ENCODE results near the gene ATCAY.

ATCAY gene, protein sequence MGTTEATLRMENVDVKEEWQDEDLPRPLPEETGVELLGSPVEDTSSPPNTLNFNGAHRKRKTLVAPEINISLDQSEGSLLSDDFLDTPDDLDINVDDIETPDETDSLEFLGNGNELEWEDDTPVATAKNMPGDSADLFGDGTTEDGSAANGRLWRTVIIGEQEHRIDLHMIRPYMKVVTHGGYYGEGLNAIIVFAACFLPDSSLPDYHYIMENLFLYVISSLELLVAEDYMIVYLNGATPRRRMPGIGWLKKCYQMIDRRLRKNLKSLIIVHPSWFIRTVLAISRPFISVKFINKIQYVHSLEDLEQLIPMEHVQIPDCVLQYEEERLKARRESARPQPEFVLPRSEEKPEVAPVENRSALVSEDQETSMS

DNA sequence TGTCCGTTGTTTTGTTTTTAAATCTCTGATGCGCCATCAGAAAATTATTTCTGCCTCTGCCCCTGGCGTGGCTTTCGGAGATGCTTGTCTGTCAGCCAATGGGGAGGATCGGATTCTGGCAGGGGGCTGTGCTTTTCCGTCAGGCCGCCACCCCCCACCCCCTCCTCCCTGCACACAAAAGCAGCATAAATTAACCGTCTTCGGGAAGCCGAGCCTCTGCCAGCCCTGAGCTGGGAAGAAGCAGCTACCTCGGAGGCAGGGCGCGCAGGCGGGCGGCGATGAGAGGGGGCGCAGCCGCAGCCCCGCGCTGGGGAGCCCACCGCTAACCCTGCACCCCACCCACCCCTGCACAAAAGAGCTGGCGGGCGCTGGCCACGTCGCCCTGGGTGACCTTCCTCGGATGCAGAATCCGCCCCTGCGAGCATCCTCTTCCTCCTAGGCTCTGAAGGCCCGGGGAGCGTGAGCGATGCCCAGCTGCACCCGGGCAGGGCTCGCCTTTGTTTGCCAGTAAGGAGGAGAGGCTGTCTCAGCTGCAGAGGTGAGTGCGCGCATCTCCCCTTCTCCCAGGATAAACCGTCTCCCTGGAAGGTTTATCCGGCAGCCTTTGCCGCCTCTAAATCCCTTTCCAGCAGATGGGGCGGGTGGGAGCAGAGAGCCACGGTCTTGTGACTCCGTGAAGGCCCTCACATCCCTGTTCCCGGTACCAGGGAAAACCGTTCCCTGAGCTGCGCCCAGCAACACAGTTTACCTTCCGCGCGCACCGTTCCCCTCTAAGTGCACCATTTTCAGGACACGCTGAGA lies at the start of gene ATCAY:
ATCAY (plus strand) TSS at position 215 of the 801 bp plus-strand sequence. CDS start 5,083 bp downstream, outside the sequence.
- DNase-seq = peak; percentile 72

DNA sequence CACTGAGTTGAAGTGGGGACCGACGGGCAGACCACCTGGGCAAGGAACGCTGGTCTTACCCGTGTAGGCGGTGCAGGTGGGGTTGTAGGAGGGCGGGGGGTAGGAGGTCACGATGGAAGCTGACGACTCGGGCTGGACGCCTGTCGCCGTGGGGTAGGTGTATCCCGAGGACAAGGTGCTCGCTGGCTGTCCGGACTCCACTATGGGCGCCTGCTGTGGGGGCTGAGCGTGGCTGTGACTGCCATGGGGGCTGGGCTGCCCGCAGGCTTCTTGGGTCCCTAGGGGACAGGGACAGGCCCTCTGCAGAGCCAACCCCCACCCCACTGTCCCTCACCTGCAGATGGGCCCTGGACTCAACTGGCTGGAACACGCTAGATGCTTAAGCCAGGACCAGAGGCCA lies 48.9 kb upstream of the ATCAY start:
- no peak for DNase-seq

DNA sequence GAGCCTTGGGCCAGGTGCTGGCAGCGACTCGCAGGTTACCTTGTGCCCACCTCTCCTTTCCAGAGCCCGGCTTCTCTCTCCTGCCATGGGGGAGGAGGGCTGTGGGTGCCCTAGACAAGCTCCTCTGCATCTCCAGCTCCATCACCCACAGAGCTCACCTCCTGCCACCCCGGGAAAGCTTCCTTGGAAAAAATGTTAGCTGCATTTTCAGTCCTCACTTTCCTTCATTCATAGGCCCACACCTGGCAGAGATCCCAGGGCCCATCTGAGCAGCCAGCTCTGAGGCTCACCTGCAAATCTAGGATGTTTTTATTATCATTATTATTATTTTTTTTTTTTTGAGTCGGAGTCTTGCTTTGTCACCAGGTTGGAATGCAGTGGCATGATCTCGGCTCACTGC lies 48.5 kb upstream of the ATCAY start:
- no peak for DNase-seq

DNA sequence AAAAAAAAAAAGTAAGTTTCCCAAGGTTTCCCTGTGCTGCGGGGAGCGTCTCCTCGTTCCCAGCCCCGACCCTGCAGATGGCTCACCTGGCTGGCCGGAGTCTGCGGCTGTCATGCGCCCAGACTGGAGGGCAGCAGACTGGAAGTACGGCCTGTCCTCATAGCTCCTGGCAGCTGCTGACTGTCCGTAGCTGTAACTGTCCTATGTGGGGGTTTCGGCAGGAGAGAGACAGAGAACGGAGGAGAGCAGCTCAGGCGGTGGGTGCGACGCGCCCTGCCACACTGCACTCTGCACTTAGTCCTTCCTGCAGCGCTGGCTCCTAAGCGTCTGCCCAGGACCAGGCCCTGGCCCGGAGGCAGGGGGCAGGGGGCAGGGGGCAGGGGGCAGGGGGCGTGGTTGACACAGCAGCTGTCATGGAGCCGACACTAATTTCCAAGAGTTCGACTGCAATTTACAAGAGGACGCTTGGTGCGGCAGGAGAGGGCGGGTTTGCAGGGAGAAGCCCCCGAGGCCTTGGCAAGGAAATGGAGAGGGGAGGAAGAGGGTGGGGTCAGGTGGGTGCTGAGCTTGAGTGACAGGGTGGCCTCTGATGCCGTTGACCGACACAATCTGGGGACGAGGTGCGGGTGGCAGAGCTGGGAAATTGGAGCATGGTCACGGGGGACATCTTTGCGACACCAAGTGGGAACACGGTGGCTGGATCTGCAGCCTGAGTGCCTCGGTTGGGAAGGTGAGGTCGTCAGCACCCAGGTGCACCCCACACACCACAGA lies 46.7 kb upstream of the ATCAY start:
- DNase-seq = no peak

DNA sequence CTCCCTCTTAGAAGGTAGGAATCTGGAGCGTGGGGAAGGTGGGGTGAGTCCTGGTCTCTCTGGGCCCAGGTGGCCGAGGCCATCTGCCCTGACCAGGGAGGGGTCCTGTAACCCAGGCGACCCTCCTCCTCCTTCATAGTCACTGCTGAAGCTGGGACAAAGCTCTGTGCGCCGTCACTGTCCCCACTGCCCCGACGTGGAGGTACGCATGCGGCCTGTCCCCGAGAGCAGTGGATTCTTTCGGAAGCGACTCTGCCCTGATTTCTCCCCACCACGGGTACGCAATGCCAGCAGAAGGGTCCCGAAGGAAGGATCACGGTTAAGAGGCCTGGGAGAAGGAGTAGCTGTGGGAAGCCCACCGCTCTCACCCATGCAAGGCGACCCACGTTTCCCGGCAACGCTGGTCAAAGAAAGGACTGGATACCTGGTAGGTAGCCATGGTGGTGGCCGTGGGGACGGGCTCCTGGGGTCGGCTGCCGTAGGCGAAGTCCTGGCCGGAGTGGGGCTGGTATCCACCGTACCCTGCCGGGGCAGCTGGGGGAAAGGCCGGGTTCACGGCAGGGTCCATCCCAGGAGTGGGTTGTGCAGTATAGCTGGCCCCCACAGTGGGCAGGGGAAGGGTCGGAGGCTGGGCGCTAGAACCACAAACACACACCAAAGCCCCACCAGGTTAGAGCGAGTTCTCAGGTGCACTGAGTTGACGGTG lies 46.0 kb upstream of the ATCAY start:
- DNase-seq = no peak

DNA sequence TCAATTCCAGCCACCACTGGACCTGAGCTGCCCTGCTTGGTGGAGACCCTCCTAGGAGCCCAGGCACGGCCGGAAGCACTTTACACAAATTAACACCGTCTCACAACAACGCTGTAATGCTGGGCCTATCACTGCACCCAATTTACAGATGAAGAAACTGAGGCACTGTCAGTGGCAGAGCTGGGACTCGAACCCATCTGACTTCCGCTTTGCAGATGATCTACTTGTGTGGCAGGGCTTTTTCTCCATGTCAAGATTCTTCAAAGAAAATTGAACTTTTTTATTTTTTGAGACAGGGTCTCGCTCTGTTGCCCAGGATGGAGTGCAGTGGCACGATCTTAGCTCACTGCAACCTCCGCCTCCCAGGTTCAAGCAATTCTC lies 45.4 kb upstream of the ATCAY start:
- DNase-seq = no peak

DNA sequence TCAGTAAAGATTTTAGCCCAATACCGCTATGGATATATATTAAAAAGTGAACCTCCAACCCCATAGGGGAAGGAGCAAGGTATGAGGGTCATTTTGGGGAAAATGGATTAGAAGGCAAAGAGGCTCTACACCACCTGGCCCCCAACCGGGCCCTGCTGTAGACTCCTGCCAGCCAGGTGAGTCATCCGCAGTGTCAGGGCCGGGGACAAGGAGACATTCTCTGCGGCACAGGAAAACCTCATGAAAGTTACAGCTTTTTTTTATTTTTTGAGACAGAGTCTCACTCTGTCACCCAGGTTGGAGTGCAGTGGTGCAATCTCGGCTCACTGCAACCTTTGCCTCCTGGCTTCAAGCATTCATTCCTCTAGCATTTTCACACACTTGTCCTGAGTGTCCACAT lies 43.6 kb upstream of the ATCAY start:
- DNase-seq = no peak

DNA sequence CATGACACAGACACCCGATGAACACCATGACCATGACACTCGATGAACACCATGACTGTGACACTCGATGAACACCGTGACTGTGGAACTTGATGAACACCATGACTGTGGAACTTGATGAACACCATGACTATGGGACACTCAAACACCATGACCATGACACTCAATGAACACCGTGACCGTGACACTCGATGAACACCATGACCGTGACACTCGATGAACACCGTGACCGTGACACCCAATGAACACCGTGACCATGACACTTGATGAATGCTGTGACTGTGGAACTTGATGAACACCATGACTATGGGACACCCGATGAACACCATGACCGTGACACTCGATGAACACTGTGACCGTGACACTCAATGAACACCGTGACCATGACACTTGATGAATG lies 43.2 kb upstream of the ATCAY start:
- no peak for DNase-seq

DNA sequence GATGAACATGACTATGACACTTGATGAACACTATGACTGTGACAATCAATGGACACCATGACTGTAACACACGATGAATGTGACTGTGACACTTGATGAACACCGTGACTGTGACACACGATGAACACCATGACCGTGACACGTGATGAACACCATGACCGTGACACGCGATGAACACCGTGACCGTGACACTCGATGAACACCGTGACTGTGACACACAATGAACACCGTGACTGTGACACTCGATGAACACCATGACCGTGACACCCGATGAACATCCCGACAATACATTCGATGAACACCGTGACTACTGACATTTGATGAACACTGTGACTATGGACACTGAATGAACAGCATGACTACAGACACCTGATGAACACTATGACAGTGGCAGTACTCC lies 42.6 kb upstream of the ATCAY start:
- DNase-seq = no peak

DNA sequence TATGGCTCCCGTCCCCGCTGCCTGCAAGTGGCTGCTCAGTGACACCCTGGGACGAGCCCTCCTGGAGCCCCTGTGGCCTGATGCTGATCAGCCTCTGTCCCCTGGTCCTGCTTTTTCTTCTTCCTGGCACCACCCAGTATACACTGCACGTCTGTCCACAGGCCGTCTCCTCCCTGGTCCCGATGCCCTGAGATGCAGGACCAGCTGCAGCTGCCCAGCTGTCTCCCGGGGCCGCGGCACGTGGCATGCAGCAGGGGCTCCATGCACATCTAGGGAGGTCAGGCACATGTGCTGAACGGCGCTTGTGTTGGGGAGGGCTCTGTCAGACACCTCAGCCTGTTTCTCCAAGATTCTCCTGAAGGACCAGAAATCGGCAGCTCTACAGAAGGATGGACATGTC lies 41.8 kb upstream of the ATCAY start:
- no peak for DNase-seq

DNA sequence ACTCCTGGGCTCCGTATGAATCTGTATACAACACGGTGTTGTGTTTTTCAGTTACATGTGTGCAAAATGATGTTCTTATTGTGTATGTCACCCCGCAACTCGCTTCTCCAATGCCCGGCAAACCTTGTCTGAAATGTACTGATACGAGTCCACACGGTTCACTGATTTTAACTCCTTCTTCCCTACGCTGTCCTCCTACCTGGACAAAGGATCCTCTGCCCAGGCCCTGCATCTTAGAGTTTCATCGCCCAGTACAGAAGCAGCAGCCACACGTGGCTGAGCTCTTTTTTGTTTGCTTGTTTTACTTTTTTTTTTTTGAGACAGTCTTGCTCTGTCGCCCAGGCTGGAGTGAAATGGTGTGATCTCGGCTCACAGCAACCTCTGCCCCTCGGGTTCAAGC lies 40.5 kb upstream of the ATCAY start:
- DNase-seq = no peak

DNA sequence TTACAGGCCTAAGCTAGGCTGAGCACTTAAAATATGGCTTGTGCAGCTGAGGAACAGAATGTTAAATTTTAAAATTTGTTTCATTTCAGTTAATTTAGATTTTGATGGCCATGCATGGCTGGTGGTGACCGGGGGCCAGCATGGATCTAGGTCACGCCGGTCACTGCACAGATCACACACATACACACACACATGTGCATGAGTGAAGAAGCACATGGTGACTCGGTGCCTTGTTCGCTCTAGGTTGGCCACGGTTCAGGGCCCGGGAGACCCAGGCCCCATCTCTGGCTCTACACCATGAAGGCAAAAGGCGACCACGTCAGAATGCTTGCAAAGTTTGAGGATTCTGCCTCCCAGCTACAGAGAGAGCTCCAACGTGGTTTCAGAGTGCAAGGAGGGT lies 39.7 kb upstream of the ATCAY start:
- no peak for DNase-seq

DNA sequence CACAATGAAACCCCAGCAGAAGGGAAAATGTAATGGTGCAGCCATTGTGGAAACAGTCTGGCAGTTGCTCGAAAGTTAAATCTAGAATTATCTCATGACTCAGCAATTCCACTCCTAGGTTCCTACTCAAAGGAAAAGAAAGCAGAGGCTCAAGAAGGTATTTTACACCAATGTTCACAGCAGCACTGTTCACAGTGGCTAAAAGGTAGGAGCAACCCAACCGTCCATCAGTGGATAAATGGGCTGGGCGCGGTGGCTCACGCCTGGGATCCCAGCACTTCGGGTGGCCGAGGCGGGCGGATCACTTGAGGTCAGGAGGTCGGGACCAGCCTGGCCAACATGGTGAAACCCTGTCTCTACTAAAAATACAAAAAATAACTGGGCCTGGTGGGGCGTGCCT lies 37.5 kb upstream of the ATCAY start:
- DNase-seq = no peak

DNA sequence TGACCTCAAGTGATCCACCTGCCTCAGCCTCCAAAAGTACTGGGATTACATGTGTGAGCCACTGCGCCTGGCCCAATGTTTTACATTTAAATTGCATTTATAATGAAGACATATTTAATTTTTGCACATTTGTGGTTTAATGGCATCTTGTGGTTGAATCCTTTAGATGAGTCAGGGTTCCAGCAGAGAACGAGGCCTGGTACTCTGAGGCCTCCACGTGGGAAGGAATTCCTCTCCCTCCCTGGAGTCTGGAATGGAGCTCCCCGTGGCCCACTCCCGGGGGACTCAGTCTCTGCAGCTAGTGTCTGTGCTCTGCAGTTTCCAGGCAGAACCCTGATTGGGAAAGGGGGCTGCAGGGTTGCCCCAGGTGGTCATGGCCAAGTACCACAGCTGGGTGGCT lies 35.9 kb upstream of the ATCAY start:
- no peak for DNase-seq

DNA sequence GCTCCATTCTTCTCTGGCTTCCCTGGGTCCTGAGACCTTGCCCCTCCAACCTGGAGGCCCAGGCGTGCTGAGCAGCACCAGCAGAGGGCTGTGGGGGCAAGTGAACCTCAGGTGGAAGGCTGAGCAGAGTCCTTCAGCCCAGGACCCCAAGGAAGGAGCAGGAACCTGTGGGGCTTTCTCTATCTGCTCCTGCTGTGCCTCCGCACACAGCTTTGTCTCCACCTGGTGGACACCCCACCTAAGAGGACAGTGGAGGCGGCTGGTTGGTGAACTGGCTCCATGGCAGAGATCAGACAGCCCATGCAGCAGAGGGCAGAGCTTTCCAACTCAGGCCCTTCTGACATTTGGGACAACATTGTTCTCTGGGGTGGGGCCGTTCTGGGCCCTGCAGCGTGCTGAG lies 31.4 kb upstream of the ATCAY start:
- no peak for DNase-seq

DNA sequence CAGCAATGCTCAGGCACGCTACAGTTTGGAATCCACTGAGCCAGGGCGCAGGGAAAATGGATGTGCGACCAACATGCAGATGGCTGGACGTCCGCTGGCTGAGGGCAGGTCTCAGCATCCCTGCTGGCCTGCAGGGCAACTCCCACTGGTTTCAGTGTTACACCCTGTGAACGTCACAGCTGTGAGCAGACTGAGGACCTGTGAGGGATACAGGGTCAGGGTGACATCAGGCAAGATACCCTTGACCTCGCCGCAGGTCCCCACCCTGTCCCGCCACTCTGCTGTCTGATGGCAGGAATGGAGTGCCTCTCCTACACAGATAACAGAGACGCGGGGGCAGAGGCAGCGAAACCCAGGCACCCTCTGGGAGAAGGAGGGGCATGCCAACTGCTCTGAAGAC lies 30.7 kb upstream of the ATCAY start:
- no peak for DNase-seq

DNA sequence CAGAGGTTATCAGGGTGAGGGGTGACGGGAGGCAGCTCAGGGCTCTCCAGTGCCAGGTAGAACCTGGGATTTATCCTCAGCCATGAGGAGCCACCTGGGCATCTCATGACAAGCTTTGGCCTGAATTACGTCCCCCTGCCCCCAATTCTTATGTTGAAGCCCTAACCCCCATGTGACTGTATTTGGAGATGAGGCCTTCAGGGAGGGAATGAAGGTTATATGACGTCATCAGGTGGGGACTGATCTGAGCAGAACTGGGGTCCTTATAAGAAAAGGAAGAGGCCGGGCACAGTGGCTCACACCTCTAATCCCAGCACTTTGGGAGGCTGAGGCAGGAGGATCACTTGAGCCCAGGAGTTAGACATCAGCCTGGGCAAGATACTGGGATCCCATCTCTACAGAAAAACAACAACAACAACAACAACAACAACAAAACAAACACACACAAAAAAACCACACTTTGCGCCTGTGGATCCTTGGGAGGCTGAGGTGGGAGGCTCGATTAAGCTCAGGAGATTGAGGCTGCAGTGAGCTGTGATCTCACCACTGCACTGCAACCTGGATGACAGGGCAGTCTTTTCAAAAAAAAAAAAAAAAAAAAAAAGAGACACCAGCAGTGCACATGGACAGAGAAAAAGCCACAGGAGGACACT lies 30.0 kb upstream of the ATCAY start:
- DNase-seq = no peak

DNA sequence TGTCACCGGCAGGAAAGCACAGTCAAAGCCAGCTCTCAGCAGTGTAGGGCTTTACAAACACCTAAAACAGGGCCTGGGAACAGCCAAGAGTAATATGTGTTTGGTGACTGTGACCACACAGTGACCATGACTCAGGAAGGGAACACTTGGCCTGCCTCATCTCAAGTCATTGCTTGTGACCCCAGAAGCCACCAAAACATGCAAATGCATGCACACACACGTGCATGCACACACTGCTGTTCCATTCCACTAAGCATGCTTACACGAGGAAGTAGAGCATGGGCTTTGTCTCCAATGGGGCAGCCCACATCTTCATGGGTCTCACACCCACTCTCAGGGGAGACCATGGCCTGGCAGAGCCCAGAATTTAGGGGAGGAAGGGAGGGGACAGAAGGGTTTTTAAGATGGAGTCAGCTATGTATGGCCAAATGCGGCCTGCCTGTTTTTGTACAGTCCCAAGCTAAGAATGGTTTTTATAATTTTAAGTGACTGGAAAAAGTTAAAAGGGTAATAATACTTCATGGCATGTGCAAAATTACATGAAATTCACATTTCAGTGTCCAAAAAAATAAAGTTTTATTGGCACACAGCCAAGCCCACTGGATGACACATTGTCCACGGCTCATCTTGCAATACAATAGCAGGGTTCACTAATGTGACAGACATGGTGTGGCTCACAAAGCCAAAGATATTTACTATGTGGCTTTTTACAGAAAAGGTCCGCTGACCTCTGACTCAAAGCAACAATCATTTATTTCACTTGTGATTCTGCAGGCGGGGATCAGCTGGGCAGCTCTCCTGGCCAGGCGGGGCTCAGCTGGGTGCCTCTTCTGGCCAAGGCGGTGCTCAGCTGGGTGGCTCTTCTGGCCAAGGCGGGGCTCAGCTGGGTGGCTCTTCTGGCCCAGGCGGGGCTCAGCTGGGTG lies 29.0 kb upstream of the ATCAY start:
- DNase-seq = no peak

DNA sequence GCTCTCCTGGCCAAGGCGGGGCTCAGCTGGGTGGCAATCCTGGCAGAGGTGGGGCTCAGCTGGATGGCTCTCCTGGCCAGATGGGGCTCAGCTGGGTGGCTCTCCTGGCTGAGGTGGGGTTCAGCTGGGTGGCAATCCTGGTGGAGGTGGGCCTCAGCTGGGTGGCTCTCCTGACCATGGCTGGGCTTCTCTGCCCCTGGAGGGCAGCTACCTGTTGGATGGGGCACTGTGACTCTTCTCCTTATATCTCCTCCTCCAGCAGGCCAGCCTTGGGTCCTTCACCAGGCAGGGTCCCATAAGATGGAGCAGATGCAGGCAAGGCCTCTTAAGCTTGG lies 28.3 kb upstream of the ATCAY start:
- DNase-seq = no peak

DNA sequence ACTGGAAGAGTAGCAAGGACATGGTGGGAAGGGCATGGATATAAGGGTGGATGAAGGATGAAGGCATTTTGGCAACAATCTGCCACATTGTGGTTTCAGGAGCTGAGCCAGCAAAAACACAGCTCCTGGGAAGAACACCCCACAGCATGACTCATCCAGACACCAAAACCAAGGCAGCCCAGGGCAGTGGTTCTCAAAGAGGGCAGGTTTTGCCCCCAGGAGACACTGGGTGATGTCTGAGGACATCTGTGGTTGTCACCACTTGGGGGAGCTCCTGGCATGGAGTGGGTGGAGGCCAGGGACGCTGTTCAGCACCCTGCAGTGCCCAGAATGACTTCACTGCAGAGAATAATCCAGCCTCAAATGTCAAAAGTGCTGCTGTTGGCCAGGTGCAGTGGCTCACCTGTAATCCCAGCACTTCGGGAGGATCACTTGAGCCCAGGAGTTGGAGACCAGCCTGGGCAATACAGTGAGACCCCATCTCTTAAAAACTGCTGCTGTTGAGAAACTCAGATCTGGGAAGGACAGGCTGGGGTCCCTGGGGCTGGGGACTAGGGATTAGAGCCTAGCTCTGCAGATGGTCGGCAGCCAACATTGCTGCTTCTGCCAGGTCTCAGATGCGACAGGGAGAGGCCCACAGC lies 27.8 kb upstream of the ATCAY start:
- no peak for DNase-seq

DNA sequence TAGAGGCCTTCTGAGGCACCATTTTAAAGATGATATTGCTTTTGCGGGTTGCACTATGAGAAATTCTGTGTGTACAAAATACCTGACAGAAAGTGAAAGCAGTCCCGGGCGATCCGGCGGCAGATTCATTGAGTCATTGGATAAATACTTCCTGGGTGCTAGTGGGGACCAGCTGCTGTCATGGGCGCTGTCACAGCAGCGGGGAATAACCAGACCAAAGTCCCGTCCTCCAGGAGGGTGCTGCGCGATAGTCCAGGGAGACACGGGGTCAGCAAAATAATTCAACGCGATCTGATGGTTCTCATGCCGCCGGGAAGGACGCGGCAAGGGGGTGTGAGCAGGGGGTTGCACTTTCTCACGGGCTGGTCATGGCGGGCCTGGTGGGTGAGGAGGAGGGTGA lies 25.2 kb upstream of the ATCAY start:
- DNase-seq = no peak

Measured in DMS153 (cell line).